B cell (primary cell): Measurements from ENCODE around the gene DNAJB8. TPM values are rescaled to one million over a fixed set of nuclear protein-coding genes. Genes with fewer than 3 reads are reported as not detected.

ENCODE experiments used
- ATAC-seq: fragments of 200-7000 bp; cut with Tn5 transposase; one replicate; pipeline ENCODE4 v1.10.0; 2021; ENCODE audit warnings: low read depth, mild to moderate bottlenecking, moderate number of reproducible peaks, moderate library complexity
- CTCF ChIA-PET: fragments of 350-600 bp; sonication (Branson Sonifier 250); formaldehyde crosslinking; loops from one replicate; lab custom pipeline; 2021; ENCODE audit warnings: antibody characterized with exemption, inconsistent platforms; lab: Charles Lee
- POLR2A ChIA-PET: fragments of 350-600 bp; sonication (Branson Sonifier 250); formaldehyde crosslinking; loops from one replicate; lab custom pipeline; 2021; ENCODE audit warnings: antibody characterized with exemption; lab: Charles Lee
- DNase-seq: peaks from one replicate; pipeline ENCODE4 v3.0.0; 2013
- H2AFZ ChIP-seq: 2 replicates; pipeline ENCODE4 v1.6.1; 2012; ENCODE audit warnings: mild to moderate bottlenecking, low read depth, low read length; ENCODE audit not compliant: insufficient read depth, poor library complexity, severe bottlenecking
- H3K27ac ChIP-seq, 2 donors: 1 replicate in 1 of 2; 2 replicates in 1 of 2; pipeline ENCODE4 v1.5.1; 2012 to 2013; ENCODE audit warnings: low read length in 2 of 2, mild to moderate bottlenecking in 2 of 2, moderate library complexity in 1 of 2
- H3K27me3 ChIP-seq, 4 experiments: fragments of 200-600 bp in 1 of 4; sonication (generic) in 1 of 4; replicated peaks in 1 of 4; 1 replicate in 2 of 4; 2 replicates in 2 of 4; pipeline versions ENCODE4 v1.6.1 to v1.7.0; 2013 to 2016; ENCODE audit warnings: low read length in 3 of 4, mild to moderate bottlenecking in 2 of 4, mixed read lengths in 1 of 4, moderate library complexity in 1 of 4; ENCODE audit not compliant: insufficient read depth in 4 of 4, control insufficient read depth in 3 of 4; ENCODE audit errors: control extremely low read depth in 1 of 4
- H3K36me3 ChIP-seq, 2 experiments: replicated peaks in 1 of 2; 1 replicate in 1 of 2; 2 replicates in 1 of 2; pipeline versions ENCODE4 v1.6.1 to v1.7.1; 2013; ENCODE audit warnings: low read length in 1 of 2; ENCODE audit not compliant: insufficient read depth in 2 of 2, control insufficient read depth in 1 of 2; ENCODE audit errors: control extremely low read depth in 1 of 2, extremely low read depth in 1 of 2
- H3K4me1 ChIP-seq, 2 donors: fragments of 200-600 bp in 1 of 2; sonication (generic) in 1 of 2; 1 replicate in 1 of 2; 2 replicates in 1 of 2; pipeline versions ENCODE4 v1.5.1 to v1.6.1; 2013 to 2017; ENCODE audit warnings: low read length in 2 of 2; ENCODE audit not compliant: control insufficient read depth in 2 of 2, insufficient read depth in 2 of 2
- H3K4me2 ChIP-seq: replicated peaks from 2 replicates; pipeline ENCODE3; 2012; ENCODE audit warnings: mild to moderate bottlenecking, low read depth, low read length; ENCODE audit not compliant: poor library complexity, severe bottlenecking
- H3K4me3 ChIP-seq, 5 experiments: fragments of 200-600 bp in 1 of 5; sonication (generic) in 1 of 5; 1 replicate in 3 of 5; 2 replicates in 2 of 5; pipeline versions ENCODE4 v1.5.1 to v1.7.0; 2011 to 2016; ENCODE audit warnings: low read length in 4 of 5, mild to moderate bottlenecking in 4 of 5, low read depth in 2 of 5, control low read depth in 1 of 5, moderate library complexity in 1 of 5; ENCODE audit not compliant: insufficient read depth in 1 of 5; ENCODE audit errors: control extremely low read depth in 1 of 5, extremely low read depth in 1 of 5
- H3K79me2 ChIP-seq: fragments of 200-600 bp; sonication (generic); one replicate; pipeline ENCODE4 v1.6.0; 2016; ENCODE audit warnings: low read length; ENCODE audit not compliant: control insufficient read depth, insufficient read depth
- H3K9ac ChIP-seq: fragments of 200-600 bp; sonication (generic); 2 replicates; pipeline ENCODE4 v1.6.1; 2017; ENCODE audit warnings: mild to moderate bottlenecking, low read length, moderate library complexity
- H3K9me3 ChIP-seq, 3 donors: one replicate each; pipeline versions ENCODE4 v1.6.1 to v1.7.1; 2013; ENCODE audit warnings: low read length in 2 of 3; ENCODE audit not compliant: control insufficient read depth in 2 of 3, insufficient read depth in 1 of 3; ENCODE audit errors: control extremely low read depth in 1 of 3
- H4K20me1 ChIP-seq: 2 replicates; pipeline ENCODE4 v1.6.0; 2012; ENCODE audit warnings: mild to moderate bottlenecking, low read length; ENCODE audit not compliant: insufficient read depth, control insufficient read depth, poor library complexity, severe bottlenecking
- H3K27ac Mint-ChIP-seq: one replicate; pipeline ENCODE4 v1.8.0; 2021; ENCODE audit warnings: mixed read lengths
- H3K27me3 Mint-ChIP-seq: one replicate; pipeline ENCODE4 v1.8.0; 2021; ENCODE audit warnings: mixed read lengths
- H3K4me1 Mint-ChIP-seq: one replicate; pipeline ENCODE4 v1.8.0; 2021; ENCODE audit warnings: mixed read lengths
- H3K4me3 Mint-ChIP-seq: one replicate; pipeline ENCODE4 v1.8.0; 2021; ENCODE audit warnings: mixed read lengths
- H3K9me3 Mint-ChIP-seq: one replicate; pipeline ENCODE4 v1.8.0; 2022; ENCODE audit warnings: mixed read lengths; ENCODE audit not compliant: insufficient read depth
- EZH2 ChIP-seq: IDR thresholded peaks from 2 replicates; pipeline ENCODE4 v1.6.1; 2012; ENCODE audit warnings: borderline replicate concordance, low read depth, mild to moderate bottlenecking, moderate library complexity, low read length; ENCODE audit not compliant: insufficient read depth, poor library complexity, severe bottlenecking
- WGBS: methylation state at CpG from one replicate; pipeline ENCODE4 v1.1.5; 2013; ENCODE audit warnings: missing lambda C conversion rate; ENCODE audit not compliant: insufficient coverage; 5-methylcytosine and 5-hydroxymethylcytosine counted together
- intact Hi-C: fragments of 100-400 bp; cut with micrococcal nuclease; formaldehyde crosslinking; loops from one replicate; pipeline ENCODE4 v1.10.0; 2022
- polyA plus RNA-seq: library from polyadenylated mRNA; depleted of rRNA; stranded (reverse); fragments of >200 nt; gene quantifications from 2 replicates; pipeline ENCODE4 v1.2.3, GENCODE V29; 2012
- total RNA-seq, 2 donors: library from RNA; stranded (reverse); fragments of 120-200 nt in 1 of 2; gene quantifications; 1 replicate in 1 of 2; 2 replicates in 1 of 2; pipeline versions ENCODE4 v1.2.3 to v1.2.4, GENCODE V29; 2013 to 2022
- TF ChIP-seq, protein P1 (sequence below): fragments of 200-600 bp; IDR thresholded peaks from one replicate; pipeline ENCODE4 v1.8.0; 2022; ENCODE audit warnings: antibody characterized with exemption, mild to moderate bottlenecking

Gene DNAJB8
- total and polyA plus RNA-seq, 2 donors (not counting 1 experiment from before 2014, with no cell fraction given): not detected

DNA sequence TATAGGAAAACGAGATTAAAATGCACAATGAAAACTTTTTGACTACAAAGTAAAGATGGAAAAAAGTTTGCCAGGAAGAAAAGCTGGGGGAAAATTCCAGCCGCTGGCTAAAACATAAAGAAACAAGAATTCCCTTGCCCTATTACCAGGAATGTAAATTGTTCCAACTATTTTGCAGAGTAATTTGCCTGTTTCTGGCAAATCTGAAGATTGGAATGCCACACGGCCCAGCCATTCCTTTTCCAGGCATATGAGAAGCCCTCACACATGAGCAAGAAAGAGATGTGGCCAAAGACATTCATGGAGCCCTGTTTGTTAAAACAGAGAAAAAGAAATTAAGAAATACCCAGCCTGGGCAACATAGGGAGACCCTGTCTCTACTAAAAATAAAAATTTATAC lies 34.7 kb upstream of the DNAJB8 start:
- Histone ChIP-seq H3K79me2 (no peaks in the 10 kb centered on the region), H3K4me2 (no peak overlapping the region), H3K36me3 (no peaks in the 10 kb centered on the region), H3K4me1 (peaks cover 5 to 9% of the 10 kb centered on the region in 2 donors), H3K9ac (no peak overlapping the region), H4K20me1 (no peaks in the 10 kb centered on the region), H3K27ac (no peak overlapping the region), H3K4me3 (no peak overlapping the region), H3K27me3 (peaks cover 0 to 38% (median 16%) of the 10 kb centered on the region in 4 experiments), H3K9me3 (peaks cover 0 to 3% (median 3%) of the 10 kb centered on the region in 3 donors), H2AFZ (no peak overlapping the region)
- Mint-ChIP-seq H3K27ac (no peak overlapping the region), H3K4me3 (no peak overlapping the region), H3K4me1 (peaks cover 12% of the 10 kb centered on the region), H3K9me3 (no peaks in the 10 kb centered on the region), H3K27me3 (peaks cover 76% of the 10 kb centered on the region)
- no peak for DNase-seq
- TF ChIP-seq, protein P1, sequence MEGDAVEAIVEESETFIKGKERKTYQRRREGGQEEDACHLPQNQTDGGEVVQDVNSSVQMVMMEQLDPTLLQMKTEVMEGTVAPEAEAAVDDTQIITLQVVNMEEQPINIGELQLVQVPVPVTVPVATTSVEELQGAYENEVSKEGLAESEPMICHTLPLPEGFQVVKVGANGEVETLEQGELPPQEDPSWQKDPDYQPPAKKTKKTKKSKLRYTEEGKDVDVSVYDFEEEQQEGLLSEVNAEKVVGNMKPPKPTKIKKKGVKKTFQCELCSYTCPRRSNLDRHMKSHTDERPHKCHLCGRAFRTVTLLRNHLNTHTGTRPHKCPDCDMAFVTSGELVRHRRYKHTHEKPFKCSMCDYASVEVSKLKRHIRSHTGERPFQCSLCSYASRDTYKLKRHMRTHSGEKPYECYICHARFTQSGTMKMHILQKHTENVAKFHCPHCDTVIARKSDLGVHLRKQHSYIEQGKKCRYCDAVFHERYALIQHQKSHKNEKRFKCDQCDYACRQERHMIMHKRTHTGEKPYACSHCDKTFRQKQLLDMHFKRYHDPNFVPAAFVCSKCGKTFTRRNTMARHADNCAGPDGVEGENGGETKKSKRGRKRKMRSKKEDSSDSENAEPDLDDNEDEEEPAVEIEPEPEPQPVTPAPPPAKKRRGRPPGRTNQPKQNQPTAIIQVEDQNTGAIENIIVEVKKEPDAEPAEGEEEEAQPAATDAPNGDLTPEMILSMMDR: no peak
- TF ChIP-seq EZH2: no peak
- intact Hi-C loops: no loop called here
- POLR2A ChIA-PET: no interaction called here
- CTCF ChIA-PET: interaction anchor here (1.5 kb wide), 1 partner anchor 406 kb away, joined by 7 read pairs; no protein-coding TSS in a partner anchor
- WGBS: no CpG with 5 or more reads among the region's 3 CpGs
- ATAC-seq: no peak

GRCh38 chr3:128500556-128500955 lies 33.9 kb upstream of the DNAJB8 start:
- H3K27ac Mint-ChIP-seq: no peak overlapping the region
- CTCF ChIA-PET: interaction anchor here (1.5 kb wide), 1 partner anchor 405 kb away, joined by 7 read pairs; no protein-coding TSS in a partner anchor
- peaks cover 14% of the 10 kb centered on the region for H3K4me1 Mint-ChIP-seq
- peaks cover 0 to 3% (median 0%) of the 10 kb centered on the region in 3 donors for H3K9me3 ChIP-seq
- TF ChIP-seq EZH2: no peak
- TF ChIP-seq, protein P1: no peak
- peaks cover 79% of the 10 kb centered on the region for H3K27me3 Mint-ChIP-seq
- DNase-seq (no peak), ATAC-seq (no peak)
- H4K20me1 ChIP-seq: no peaks in the 10 kb centered on the region
- H3K4me3 ChIP-seq: no peak overlapping the region
- no peak overlapping the region for H3K9ac ChIP-seq
- no peak overlapping the region for H2AFZ ChIP-seq
- no peak overlapping the region for H3K4me2 ChIP-seq
- peaks cover 0 to 42% (median 16%) of the 10 kb centered on the region in 4 experiments for H3K27me3 ChIP-seq
- POLR2A ChIA-PET: no interaction called here
- no peaks in the 10 kb centered on the region for H3K36me3 ChIP-seq
- H3K79me2 ChIP-seq: no peaks in the 10 kb centered on the region
- H3K27ac ChIP-seq: no peak overlapping the region
- intact Hi-C loops: no loop called here
- H3K4me3 Mint-ChIP-seq: no peak overlapping the region
- H3K9me3 Mint-ChIP-seq: no peaks in the 10 kb centered on the region
- peaks cover 5 to 9% of the 10 kb centered on the region in 2 donors for H3K4me1 ChIP-seq
- no CpG with 5 or more reads among the region's 4 CpGs for WGBS
